Lung microvascular endothelial cell (primary cell): ENCODE data around the gene ACTR6. TPM values are rescaled to one million over a fixed set of nuclear protein-coding genes. Genes with fewer than 3 reads are reported as not detected.
"Not testable (repeated sequence)": the region's sequence is repeated elsewhere in the genome, so short reads cannot be mapped to it uniquely, and the experiment has no call there.

Experiments
- DNase-seq, 2 donors: peaks; one replicate each; pipeline versions ENCODE4 v3.0.0 to v3.0.0-alpha.2; 2010; ENCODE audit warnings: low read depth in 2 of 2
- total RNA-seq: library from RNA; depleted of rRNA; stranded (reverse); fragments of >200 nt; gene quantifications from 2 replicates; pipeline ENCODE4 v1.2.1, GENCODE V29; 2014

Gene ACTR6
- total RNA-seq, 1 donor from 2014 or later = 7.9 TPM

DNA sequence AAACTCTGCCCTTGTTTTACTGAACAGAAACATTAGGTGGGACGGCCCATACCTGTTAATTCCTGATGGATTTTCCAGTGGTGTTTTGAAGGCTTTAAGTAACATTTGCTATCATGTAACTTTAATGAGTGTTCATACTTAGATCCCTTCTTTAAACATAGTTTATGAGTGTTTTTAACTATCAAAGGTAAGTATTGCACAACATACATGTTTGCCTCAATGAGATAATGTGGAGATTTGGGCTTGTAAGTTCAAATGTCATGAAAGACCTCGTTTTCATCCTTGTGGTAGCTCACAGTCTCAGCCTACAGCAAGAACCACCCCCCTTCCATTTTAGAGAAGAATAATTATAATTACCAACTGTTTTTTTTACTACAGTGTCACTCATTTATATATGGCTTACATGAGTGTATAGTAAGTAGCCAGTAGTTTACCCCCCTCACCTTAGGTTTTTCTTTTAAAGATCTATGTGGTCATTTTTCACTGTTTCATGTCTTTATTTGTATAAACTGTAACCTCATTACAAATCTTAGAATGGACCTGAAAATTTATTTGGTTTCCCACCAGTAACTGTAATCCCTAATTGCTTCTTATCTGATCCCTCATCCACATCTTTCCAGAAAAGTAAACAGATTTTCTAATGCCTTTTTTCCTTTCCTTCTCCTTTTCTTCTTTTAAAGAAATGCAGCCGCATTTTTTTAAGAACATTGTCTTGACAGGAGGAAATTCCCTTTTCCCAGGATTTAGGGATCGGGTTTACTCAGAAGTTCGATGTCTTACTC, 18.9 kb downstream of the ACTR6 start:
- DNase-seq = no peak

- DNase-seq = no peak
These were observed 20.9 kb downstream of the ACTR6 start for GRCh38 chr12:100221523-100221922.

DNA sequence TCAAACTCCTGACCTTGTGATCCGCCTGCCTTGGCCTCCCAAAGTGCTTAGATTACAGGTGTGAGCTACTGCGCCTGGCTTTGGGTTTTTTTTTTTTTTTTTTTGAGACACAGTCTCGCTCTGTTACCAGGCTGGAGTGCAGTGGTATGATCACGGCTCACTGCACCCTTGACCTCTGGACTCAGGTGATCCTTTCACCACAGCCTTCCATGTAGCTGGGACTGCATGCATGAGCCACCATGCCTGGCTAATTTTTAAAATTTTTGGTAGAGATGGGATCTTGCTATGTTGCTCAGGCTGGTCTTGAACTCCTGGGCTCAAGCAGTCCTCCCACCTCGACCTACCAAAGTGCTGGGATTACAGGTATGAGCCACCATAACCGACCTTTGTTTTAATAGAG, 21.6 kb downstream of the ACTR6 start:
- not testable (repeated sequence) for DNase-seq

GRCh38 chr12:100225491-100225890, 24.9 kb downstream of the ACTR6 start:
- DNase-seq = no peak

GRCh38 chr12:100229036-100229635, 28.5 kb downstream of the ACTR6 start:
- peak; percentile 1 to 38 for DNase-seq

GRCh38 chr12:100229876-100230275, 29.3 kb downstream of the ACTR6 start:
- no peak for DNase-seq

DNA sequence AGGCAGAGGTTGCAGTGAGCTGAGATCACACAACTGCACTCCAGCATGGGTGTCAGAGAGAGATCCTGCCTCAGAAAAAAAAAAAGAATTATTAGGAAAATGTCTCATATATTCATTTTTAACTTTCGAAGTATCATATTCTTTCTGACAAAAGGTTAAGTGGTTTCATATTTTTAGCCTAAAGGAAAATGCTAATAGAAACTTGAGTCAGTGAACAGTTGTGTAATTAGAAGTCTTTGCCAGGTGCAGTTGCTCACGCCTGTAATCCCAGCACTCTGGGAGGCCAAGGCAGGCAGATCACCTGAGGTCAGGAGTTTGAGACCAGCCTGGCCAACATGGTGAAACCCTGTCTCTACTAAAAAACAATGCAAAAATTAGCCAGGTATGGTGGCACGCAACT, 31.3 kb downstream of the ACTR6 start:
- DNase-seq = not testable (repeated sequence)

DNA sequence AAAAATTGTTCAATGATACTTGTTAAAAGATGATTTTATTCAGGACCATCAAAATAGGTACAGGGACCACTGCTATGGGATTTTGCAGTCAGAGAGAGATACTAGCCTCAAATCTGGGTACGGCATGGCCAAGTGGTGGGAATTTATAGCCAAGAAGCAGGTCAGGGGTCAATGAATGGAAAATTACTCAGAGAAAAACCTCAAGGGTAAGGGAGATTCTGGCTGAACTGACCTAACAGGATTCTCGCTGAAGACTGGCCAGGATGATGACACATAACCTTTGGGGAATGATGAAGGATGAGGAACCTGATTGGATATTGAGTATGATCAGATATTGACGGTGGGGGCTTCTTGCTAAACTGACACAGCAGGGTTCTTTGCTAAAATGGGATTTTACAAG, 33.6 kb downstream of the ACTR6 start:
- DNase-seq = peak; percentile 0 to 30

DNA sequence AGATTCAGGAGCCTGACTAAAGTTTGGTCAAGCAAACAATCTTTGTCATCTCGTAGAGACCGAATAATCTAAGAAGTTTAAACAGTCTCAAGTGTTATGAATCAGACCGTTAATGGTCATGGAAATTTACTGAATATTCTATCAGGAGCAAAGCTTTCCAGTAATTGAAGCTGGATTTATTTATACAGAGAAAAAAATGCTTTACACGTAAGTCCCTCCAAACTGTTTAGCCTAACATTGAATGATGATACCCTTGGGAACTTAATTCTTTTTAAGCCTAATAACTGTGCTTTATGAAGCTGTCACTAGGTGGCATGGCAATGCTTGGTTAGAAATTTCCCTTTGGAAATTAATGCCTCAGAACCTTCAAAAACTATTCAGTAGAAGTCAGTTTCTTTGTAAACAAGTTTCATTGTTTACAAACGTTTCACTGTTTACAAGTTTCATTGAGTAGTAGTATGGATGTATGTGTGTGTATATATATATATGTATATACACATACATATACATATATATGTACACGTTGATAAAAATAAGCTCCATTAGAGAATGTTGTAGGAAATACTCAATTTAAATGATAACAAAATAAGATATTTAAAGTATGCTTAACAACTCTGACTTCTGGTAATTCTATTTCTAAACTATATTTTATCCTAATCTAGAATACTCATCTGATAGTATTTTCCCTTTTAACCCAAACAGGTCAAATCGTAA, 34.1 kb downstream of the ACTR6 start:
- DNase-seq = peak; percentile 62 to 64

DNA sequence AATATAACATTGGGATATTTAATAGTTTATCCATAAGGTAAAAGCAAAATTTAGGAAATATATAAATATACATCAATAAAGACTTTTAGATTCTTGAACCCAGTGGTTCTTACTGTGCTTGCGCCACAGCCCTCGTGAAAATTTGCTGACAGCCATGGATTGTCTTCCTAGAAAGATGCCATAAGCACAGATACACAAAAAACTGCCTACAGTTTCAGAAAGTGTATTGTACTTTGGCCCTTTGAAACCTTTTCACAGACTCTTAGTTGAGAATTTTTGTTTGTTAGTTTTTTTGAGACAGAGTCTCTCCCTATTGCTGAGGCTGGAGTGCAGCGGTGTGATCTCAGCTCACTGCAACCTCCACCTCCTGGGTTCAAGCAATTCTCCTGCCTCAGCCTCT, 38.2 kb downstream of the ACTR6 start:
- no peak for DNase-seq

GRCh38 chr12:100239589-100239988, 39.0 kb downstream of the ACTR6 start:
- DNase-seq = no peak

DNA sequence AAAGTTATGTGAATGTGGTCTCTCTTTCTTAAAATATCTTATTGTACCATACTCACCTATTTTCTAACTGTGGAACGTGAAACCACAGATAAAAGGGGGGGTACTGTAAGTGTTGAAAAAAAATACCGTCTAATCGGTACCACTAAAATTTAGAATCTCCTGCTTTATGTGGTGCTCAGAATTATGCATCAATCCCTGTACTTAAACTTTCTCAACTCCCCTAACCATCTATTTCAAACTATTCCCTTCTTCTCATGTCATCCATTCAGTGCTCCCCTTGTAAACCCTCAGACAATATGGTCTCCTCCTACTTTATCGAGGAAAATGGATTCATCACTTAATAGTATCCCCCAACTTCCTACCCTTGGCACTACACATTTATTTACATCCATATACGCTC, 42.5 kb downstream of the ACTR6 start:
- DNase-seq = no peak

- no peak for DNase-seq
These were observed 47.1 kb downstream of the ACTR6 start for GRCh38 chr12:100247765-100248164.

DNA sequence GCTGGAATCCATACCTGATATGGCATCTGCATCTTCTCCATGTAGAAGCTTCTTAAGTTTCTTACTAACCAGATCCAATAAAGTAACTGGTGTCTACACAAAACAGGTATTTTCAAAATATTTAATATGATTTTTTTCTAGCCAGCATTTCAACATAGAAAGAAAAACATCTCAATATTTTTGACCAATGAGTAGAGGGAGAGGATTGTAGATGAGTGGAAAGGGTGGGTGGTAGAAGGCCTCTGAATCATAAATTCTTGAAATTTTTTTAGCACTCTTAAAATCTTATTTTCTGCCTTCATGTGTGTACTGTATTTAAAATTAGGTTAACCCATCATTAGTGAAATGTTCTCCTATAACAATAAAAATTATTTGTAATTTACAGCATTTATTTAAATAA, 48.3 kb downstream of the ACTR6 start:
- no peak for DNase-seq

GRCh38 chr12:100249941-100250340, 49.3 kb downstream of the ACTR6 start:
- no peak for DNase-seq

GRCh38 chr12:100251917-100252316, 51.3 kb downstream of the ACTR6 start:
- no peak for DNase-seq

- no peak for DNase-seq
These were observed 52.8 kb downstream of the ACTR6 start for GRCh38 chr12:100253437-100253836.

GRCh38 chr12:100254876-100255275, 54.3 kb downstream of the ACTR6 start:
- no peak for DNase-seq

DNA sequence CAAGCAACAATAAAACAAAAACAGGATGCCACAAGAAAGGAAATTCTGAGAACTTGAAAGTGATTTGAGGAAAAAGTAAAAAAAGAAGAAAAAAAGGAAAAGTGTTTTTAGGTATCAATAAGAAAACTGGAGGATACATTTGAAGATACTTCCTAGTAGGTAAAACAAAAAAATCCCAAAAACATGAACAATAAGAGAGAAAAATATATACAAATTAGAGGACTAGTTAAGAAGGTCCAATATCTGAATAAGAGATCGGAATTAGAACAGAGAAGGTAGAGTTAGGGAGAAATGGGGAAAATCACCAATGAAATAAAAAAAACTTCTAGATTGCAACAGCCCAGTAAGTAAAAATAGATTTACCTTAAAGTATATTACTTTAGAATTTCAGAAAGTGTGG, 57.5 kb downstream of the ACTR6 start:
- no peak for DNase-seq

- DNase-seq = no peak
These were observed 62.5 kb downstream of the ACTR6 start for GRCh38 chr12:100263131-100263530.

GRCh38 chr12:100265107-100265506, 64.5 kb downstream of the ACTR6 start:
- DNase-seq = not testable (repeated sequence)

DNA sequence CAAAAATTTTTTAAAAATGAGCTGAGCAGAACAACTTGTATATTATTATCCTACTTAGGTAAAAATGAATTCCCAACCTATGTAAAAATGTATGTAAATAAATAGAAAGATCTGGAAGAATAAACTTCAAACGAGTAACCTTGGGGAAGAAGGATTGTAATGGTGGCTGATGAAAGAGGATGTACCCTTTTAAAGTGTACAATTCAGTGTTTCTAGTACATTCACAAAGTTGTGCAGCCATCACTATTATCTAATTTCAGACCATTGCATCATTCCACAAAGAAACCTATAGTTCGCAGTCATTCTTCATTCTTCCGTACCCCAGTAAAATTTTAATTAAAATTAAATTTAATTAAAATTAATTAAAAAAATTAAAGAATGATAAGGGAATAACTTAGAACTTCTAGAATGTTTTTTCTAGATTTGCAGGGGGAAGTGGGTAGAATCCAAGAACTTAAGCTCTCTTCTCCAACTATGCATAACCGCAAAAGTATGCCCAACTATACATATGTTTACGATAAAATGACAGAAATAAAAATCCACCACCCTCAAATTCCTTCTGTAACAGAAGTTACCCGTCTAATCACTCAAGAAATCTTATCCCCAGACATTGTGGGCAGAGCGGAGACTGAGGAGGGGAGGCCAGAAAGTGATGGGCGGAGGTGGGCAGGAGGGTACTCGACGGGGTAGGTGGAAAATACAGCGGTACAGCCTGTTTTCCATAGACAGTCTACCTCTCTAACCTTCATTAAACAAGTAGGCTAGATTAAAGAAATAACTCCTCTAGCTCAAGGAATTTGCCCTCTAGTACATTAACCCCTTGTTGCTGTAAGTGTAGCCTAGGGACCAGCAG, 65.3 kb downstream of the ACTR6 start:
- DNase-seq = peak in 1 of 2 donors; percentile 5
